Measurements from ENCODE around the gene F8.
A peak's percentile ranks its signal among the peaks of the same experiment; 100 is the strongest.

Gene F8

DNA sequence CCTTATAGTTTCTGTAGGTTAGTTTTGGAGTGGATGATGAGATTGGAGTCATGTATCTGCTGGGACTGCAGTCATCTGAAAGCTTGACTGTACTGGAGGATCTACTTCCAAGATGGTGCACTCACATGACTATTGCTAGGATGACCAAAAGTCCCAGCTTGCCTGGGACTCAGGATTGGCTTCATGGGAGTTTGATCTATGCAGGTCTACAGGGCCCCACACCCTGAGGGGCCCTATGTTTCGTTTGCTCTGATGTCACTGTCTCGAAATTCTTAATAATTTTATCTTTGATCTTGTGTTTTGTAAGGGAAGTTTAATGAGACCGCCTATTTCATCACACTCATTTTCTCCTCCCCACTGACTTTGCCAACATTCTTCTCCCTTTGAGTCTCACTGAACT lies 188.0 kb downstream of the F8 start, which contains the start of gene SMIM9:
Gene SMIM9 (minus strand): TSS at position 101 of the 400 bp plus-strand sequence. CDS start 3,806 bp downstream, outside the sequence.
- Histone ChIP-seq H3K9ac (ENCODE audit: low read depth, low read length, poor library complexity, severe bottlenecking) (no peak within 1 kb of the TSS), H3K27me3 (ENCODE audit: insufficient read depth, low read length, poor library complexity, severe bottlenecking) (no peaks in the 10 kb centered on the region), H3F3A (ENCODE audit: low read depth) (no peaks in the 10 kb centered on the region), H3K4me1 (ENCODE audit: insufficient read depth, low read length, poor library complexity, severe bottlenecking) (no peaks in the 10 kb centered on the region), H3K4me3 (ENCODE audit: low read length, poor library complexity, severe bottlenecking) (no peak within 1 kb of the TSS), H2AFZ (ENCODE audit: low read length) (no peak within 1 kb of the TSS), H3K36me3 (ENCODE audit: insufficient read depth, low read length) (no peaks in the 10 kb centered on the region), H3K9me3 (ENCODE audit: insufficient read depth, low read depth, low read length) (no peaks in the 10 kb centered on the region), H3K79me2 (ENCODE audit: insufficient read depth, low read length) (no peaks in the 10 kb centered on the region), H3K4me2 (ENCODE audit: low read depth, low read length, poor library complexity, severe bottlenecking) (no peak within 1 kb of the TSS), H3K9me2 (replicated peaks; ENCODE audit: low read depth, low read length) (no peaks in the 10 kb centered on the region), H4K20me1 (ENCODE audit: insufficient read depth, low read length, poor library complexity, severe bottlenecking) (no peaks in the 10 kb centered on the region)
- TF ChIP-seq, protein P1, sequence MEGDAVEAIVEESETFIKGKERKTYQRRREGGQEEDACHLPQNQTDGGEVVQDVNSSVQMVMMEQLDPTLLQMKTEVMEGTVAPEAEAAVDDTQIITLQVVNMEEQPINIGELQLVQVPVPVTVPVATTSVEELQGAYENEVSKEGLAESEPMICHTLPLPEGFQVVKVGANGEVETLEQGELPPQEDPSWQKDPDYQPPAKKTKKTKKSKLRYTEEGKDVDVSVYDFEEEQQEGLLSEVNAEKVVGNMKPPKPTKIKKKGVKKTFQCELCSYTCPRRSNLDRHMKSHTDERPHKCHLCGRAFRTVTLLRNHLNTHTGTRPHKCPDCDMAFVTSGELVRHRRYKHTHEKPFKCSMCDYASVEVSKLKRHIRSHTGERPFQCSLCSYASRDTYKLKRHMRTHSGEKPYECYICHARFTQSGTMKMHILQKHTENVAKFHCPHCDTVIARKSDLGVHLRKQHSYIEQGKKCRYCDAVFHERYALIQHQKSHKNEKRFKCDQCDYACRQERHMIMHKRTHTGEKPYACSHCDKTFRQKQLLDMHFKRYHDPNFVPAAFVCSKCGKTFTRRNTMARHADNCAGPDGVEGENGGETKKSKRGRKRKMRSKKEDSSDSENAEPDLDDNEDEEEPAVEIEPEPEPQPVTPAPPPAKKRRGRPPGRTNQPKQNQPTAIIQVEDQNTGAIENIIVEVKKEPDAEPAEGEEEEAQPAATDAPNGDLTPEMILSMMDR (conservative IDR thresholded peaks at IDR 0.05; ENCODE audit: low read length) = no peak
- no peak for TF ChIP-seq EZH2phosphoT487 (IDR thresholded peaks at IDR 0.05; ENCODE audit: borderline replicate concordance)

DNA sequence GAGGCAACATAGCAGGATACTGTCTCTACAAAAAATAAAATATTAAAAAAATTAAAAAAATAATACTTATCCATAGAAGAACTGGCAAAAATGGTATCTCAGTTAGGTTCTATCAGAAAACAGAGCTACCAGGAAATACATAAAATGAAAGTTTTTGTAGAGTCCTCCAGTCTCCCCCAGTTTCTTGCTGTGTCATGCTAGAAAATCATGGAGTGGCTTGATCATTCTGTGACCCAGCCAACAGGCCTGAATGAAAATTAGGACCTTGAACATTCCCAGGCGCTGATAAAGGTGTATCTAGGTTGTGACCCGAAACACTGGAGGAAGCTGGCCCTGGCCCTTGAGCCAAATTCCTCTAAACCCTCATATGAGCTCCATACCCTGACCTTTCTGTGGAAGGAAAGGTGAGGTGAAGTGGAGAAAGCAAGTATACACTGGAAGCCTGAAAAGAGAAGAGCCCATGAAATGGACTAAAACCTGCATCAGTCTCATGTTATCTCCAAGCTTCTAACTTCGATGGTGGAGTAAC lies 188.7 kb downstream of the F8 start:
- Histone ChIP-seq H3K79me2 (ENCODE audit: insufficient read depth, low read length) (no peaks in the 10 kb centered on the region), H3K9me3 (ENCODE audit: insufficient read depth, low read depth, low read length) (no peaks in the 10 kb centered on the region), H3K4me3 (ENCODE audit: low read length, poor library complexity, severe bottlenecking) (no peak overlapping the region), H3K27me3 (ENCODE audit: insufficient read depth, low read length, poor library complexity, severe bottlenecking) (no peaks in the 10 kb centered on the region), H3K4me1 (ENCODE audit: insufficient read depth, low read length, poor library complexity, severe bottlenecking) (no peaks in the 10 kb centered on the region), H3K36me3 (ENCODE audit: insufficient read depth, low read length) (no peaks in the 10 kb centered on the region), H3K9me2 (replicated peaks; ENCODE audit: low read depth, low read length) (no peaks in the 10 kb centered on the region), H4K20me1 (ENCODE audit: insufficient read depth, low read length, poor library complexity, severe bottlenecking) (no peaks in the 10 kb centered on the region), H3K4me2 (ENCODE audit: low read depth, low read length, poor library complexity, severe bottlenecking) (no peak overlapping the region), H3F3A (ENCODE audit: low read depth) (no peaks in the 10 kb centered on the region), H3K9ac (ENCODE audit: low read depth, low read length, poor library complexity, severe bottlenecking) (no peak overlapping the region), H2AFZ (ENCODE audit: low read length) (no peak overlapping the region)
- TF ChIP-seq, protein P1 (conservative IDR thresholded peaks at IDR 0.05; ENCODE audit: low read length) = no peak
- no peak for TF ChIP-seq EZH2phosphoT487 (IDR thresholded peaks at IDR 0.05; ENCODE audit: borderline replicate concordance)

DNA sequence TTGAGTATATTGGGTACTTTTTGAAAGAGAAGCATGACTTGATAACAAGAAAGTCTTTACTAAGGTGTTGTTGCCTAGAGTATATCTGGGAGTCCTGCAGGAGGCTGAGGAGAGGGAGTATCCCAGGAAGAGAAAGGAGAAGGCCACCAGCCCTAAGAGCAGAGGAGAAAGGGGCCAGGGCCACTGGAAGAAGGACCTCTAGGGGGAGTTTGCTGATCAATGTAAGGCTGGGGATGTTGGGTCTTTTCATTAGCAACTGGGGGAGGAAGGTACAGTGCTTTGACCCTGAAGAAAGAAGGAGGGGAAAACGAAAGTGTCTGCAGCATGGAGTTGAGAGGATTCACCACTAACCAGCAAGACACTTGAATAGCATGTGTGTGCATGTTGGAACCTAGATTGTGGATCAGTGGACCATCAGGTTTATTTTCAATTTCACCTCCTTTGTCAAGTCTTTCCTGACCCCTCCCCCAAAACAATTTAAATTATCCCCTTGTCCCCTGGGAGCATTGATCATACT lies 192.5 kb downstream of the F8 start:
- no peaks in the 10 kb centered on the region for H3F3A ChIP-seq (ENCODE audit: low read depth)
- no peaks in the 10 kb centered on the region for H3K4me1 ChIP-seq (ENCODE audit: insufficient read depth, low read length, poor library complexity, severe bottlenecking)
- H3K9me3 ChIP-seq (ENCODE audit: insufficient read depth, low read depth, low read length) = no peaks in the 10 kb centered on the region
- no peaks in the 10 kb centered on the region for H3K27me3 ChIP-seq (ENCODE audit: insufficient read depth, low read length, poor library complexity, severe bottlenecking)
- no peak overlapping the region for H3K9ac ChIP-seq (ENCODE audit: low read depth, low read length, poor library complexity, severe bottlenecking)
- H3K79me2 ChIP-seq (ENCODE audit: insufficient read depth, low read length) = no peaks in the 10 kb centered on the region
- H4K20me1 ChIP-seq (ENCODE audit: insufficient read depth, low read length, poor library complexity, severe bottlenecking) = no peaks in the 10 kb centered on the region
- H3K9me2 ChIP-seq (replicated peaks; ENCODE audit: low read depth, low read length) = no peaks in the 10 kb centered on the region
- H3K36me3 ChIP-seq (ENCODE audit: insufficient read depth, low read length) = no peaks in the 10 kb centered on the region
- peak overlapping the region; percentile 81 for H2AFZ ChIP-seq (ENCODE audit: low read length)
- no peak overlapping the region for H3K4me3 ChIP-seq (ENCODE audit: low read length, poor library complexity, severe bottlenecking)
- no peak overlapping the region for H3K4me2 ChIP-seq (ENCODE audit: low read depth, low read length, poor library complexity, severe bottlenecking)
- TF ChIP-seq EZH2phosphoT487 (IDR thresholded peaks at IDR 0.05; ENCODE audit: borderline replicate concordance) = no peak
- TF ChIP-seq, protein P1 (conservative IDR thresholded peaks at IDR 0.05; ENCODE audit: low read length) = peak; percentile 23; the same call in 1 of the 2 replicates
